Measurements from ENCODE around the gene KCTD11.
"Not testable (repeated sequence)": the region's sequence is repeated elsewhere in the genome, so short reads cannot be mapped to it uniquely, and the experiment has no call there.

Gene KCTD11

DNA sequence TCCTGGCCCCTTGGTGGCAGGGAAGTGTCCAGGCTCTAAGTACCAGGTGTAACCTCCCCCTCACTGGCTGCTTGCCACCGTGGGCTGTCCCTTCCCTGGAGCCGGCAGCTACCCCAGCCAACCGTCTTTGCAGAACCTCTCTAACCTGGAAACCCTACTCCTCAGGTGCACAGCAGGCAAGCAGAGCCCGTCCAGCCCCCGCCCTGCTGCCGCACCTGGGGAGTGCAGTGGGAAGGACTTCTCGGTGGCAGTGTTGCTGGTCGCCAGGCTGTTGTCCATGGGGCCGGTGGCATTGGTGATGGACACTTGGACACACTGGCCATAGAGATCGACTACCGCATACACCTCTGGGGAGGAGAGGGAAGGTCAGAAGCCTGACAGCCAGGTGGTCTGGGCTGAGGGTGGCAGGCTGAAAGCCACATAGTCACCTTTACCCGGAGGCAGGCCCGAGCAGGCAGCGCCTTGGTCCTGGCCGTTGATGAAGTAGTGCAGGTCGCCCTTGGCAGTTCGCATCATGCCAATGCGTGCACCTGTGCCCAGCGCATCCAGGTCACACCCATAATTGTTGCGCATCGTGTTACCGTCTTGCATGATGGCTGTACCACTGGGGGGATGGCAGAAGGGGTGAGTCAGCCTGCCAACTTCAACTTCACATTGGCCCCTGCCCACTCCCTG, 29.3 kb upstream of the KCTD11 start:
- no peak for DNase-seq (ENCODE audit: low read depth in 2 of 2)

DNA sequence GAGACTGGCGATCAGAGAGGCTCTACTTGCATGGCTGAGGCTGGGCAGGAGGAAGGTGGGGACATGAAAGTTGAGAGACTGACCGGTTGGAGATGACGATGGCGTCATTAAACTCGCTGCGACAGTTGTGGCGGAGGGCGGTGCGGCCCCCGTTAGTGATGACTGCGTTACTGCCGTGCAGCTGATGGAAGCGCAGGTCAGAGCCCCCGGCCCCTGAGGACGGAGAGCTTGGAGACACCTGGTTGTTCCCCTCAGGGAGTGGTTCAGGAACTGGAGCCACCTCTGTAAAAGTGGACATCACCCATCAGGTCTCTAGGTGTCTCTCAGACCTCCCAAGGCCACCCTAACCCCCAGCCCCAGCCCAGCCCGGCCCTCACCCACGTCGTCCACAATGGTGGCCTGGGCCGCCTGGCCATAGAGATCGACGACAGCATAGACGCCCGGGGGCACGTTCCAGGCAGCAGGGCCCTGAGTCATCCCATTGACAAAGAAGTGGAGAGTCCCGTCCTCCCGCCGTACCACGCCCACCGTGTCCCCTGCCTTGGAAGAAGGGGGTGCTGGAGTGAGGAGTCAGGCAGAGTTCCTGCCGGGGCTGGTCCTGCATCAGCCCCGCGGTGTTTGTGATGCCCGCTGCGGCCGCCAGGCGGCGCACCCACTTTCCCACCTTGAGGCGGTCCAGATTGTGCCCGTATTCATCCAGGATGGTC, 28.1 kb upstream of the KCTD11 start:
- DNase-seq (ENCODE audit: low read depth in 2 of 2) = peak; percentile 15 to 36

DNA sequence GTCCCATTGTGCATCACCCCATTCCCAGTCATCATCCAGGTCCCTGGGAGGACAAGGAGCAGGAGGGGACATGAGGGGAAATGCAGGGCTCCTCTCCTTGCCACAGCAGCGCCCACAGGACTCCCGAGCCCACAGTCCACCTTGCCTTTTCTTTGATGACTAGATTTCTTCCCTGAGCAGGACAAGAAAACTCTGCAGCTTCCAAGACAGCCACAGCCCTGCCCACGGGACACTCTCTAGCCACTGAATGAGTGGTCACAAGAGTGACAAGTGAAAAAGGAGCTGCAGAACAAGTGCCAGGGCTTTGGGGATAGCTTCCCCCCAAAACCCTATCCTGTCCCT, 27.6 kb upstream of the KCTD11 start:
- no peak for DNase-seq (ENCODE audit: low read depth in 2 of 2)

DNA sequence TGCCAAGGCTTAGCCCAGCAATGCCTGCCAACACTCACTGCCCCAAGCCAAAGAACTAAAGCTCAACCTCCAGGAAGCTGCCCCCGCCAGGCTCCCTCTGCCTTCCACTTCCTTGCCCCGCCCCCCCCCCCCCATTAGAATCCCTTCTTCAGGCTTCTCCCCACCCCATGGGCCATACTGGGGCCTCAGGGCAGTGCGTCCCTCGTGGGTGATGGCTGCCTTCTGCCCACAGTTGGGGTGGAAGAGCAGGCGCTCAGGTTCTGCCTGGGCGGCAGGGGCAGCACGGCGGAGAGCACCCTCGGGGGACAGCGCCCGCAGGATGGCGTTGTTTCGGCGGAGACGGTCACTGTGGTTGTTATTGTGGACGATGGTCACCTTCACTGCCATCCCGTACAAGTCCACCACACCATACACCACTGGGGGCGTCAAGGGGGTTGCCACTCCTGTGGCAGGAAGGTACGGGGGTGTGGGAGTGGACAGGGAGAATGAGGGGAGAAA, 26.9 kb upstream of the KCTD11 start:
- DNase-seq (ENCODE audit: low read depth in 2 of 2) = no peak

DNA sequence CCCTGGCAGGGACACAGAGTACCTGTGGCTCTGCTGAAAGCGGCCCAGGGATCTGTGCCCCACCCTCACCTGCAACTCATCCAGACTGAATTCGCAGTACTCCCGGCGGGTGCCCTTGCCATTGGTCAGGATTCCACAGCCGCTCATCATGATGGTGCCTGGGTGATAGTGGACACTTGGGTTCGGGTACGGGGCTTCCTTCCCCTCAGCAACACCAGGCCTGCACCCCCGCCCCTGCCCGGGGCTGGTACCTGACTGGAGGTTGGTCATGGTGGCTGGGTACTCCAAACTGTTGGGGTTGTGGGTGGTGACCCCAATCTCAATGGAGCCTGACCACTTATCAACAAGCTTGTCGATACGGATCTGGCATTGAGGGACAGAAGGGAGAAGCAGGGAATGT, 25.8 kb upstream of the KCTD11 start:
- no peak for DNase-seq (ENCODE audit: low read depth in 2 of 2)

DNA sequence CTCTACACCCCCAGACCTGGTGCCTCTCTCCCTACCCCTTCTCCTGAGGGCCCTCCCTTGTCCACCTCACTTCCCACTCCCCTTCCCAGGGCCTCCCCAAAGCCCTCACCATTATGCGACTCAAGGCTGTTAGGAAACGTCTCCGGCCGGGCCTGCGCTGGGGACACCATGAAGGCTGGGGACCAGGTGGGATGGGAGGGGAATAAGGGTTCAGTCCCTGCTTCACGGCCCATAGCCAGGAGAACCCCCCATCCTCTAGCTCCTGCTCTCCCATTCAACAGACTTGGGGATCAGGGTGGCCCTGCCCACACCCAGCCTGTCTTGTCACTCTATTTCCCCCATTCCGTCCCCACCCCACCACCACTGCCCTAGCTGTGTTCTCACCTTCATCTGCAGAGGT, 24.9 kb upstream of the KCTD11 start:
- no peak for DNase-seq (ENCODE audit: low read depth in 2 of 2)

DNA sequence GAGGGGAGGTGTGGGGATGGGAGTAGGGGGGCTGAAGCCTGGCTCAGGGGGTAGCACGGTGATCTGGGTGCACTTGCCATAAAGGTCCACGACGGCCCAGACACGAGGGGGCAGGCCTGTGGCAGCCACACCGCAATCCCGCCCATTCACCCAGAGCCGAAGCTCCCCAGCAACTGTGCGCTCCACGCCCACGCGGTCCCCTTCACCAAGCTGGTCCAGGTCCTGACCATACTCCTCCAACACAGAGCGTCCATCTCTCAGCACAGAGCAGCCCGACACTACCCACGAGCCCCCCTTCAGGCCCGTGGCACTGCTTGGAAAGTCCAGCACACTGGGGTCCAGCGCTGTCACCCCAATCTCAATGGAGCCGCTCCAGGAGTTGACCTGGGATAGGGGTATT, 24.5 kb upstream of the KCTD11 start:
- no peak for DNase-seq (ENCODE audit: low read depth in 2 of 2)

DNA sequence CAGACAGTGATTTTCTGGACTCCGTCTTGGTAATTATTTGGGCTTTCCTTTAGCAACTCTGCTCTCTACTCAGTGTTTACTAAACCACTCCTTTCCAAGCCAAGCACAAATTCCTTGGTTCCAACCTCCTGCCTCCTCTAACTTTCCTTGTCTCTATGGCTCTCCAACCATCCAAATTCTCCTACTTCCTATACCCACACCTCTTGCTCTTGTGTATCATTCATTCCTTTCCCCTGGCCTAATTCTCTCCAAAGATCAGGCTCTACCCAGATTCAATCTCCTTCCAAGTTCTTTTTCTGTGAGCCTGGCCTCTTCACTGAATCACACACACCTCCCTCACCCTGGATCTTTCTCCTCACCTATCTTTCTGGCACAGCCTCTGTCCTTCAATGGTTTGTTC, 24.0 kb upstream of the KCTD11 start:
- DNase-seq (ENCODE audit: low read depth in 2 of 2) = no peak

DNA sequence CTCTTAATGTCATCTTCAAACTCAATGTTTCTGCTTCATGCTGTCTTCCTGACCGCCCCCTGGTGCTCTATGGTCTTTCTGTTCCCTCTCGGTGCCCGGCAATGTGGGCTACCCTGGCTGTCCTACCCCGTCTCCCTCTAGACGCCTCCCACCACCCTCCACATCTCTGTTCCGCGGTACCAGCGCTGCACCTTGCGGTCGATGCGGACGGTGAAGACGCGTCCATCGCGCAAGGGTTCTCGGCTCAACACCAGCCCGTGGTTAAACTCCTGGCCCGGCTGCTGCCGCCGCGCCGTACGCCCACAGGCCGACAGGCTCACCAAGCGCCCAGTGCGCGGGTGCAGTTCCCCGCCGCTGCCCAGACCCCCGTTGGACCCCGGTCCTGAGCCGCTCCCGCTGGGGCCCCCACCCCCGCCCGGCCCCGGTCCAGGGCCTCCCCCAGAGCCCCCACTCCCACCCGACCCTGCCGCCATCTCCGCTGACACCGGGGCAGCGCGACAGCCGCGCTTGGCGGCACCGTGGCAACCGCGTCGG, 23.1 kb upstream of the KCTD11 start, which contains the start of gene NEURL4:
Gene NEURL4 (minus strand): TSS at position 496 of the 534 bp plus-strand sequence. CDS start 23 bp downstream, at position 473.
- DNase-seq (ENCODE audit: low read depth in 2 of 2) = no peak

DNA sequence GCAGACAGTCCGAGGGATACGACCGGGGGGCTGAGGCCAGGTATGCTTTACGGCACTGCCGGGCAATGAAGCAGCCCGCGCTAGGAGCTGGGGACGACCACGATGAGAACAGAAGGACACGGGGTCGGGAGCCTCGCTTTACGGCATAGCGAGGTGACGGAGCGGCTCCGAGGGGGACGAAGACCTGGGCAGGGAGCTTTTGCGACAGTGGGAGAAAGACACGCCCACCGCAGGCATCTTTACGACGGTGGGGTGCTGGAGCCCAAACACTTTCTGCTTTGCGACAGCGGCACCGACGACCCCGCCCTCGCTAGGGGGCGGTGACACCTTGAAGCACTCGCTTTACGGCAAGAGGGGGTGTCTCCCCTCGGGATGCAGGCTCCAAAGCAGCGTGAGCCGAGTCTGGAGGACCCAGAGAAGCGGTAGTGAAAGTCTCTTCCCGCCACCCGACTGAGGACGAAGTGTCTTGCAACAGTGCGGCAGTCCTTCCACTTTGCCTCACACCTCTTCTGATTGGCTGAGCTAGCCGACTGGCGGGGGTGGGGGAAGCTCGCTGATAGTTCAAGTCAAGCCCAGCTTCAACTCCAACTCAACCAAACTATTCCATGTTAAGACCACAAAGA, 22.5 kb upstream of the KCTD11 start:
- peak; percentile 94 for DNase-seq (ENCODE audit: low read depth in 2 of 2)

DNA sequence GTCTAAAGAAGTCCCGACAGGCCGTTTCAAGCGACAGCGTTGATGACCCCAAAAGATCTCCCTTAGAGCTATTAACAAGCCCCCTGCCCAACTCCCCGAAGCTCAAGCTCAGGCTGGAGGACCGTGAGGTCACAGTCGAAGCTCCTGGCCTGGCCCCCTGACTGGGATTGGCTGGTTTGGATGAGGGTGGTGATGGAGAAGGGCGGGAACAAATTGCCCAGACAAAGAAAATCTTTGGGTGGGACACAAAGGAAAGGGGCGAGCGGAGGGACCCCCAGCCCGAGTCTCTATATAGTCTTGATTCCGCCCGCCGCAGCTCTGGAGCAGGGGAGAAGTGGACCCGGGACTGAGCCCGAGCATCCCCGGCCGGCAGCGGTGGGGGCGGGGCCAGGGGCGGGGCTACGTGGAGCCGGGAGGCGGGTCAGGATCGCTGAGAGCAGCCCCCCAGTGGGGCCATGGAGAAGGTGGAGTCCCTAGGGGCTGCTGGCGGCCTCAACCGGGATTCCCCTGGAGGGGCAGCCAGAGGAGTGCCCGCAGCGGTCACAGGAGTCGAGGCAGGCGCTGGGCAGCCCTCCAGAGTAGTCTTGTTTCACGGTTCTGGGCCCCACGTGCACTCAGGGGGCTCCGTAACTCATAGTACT, 21.8 kb upstream of the KCTD11 start:
- peak; percentile 56 to 64 for DNase-seq (ENCODE audit: low read depth in 2 of 2)

DNA sequence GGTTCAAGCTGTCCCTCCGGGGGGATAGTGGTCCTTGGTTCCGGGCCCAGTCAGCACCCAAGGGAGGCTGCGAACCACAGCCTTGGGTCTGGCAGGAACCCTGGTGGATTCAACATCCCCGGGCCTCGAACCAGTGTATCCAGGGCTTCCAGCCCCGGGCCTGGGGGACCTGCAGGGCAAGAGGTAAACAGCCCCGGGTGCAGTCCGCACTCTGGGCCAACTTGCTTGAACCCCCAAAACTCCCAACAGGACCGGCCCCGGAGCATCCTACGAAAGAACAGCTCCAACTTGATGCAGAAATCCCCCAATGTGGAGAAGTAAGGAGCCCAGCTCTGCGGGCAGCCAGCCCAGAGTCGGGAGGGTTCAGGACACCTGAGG, 21.3 kb upstream of the KCTD11 start:
- DNase-seq (ENCODE audit: low read depth in 2 of 2) = no peak

DNA sequence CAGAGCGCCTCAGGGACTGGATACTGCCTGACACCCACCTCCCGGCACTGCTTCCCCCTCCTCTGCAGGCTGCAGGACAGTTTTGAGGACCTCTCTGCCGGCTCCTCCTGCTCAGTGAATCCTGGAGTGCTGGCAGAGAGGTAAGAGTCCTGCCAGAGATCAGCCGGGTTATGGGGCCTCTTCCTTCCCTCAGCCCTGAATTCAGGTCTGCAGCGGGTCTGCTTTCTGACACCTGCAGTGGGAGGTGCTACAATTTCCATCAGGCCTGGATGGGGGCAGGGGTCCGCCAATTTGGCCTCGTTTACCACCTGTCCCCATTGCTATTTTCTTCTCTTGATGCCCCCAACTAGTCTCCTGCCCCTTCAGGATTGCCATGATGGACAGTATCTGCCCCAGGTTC, 19.9 kb upstream of the KCTD11 start:
- DNase-seq (ENCODE audit: low read depth in 2 of 2) = no peak

DNA sequence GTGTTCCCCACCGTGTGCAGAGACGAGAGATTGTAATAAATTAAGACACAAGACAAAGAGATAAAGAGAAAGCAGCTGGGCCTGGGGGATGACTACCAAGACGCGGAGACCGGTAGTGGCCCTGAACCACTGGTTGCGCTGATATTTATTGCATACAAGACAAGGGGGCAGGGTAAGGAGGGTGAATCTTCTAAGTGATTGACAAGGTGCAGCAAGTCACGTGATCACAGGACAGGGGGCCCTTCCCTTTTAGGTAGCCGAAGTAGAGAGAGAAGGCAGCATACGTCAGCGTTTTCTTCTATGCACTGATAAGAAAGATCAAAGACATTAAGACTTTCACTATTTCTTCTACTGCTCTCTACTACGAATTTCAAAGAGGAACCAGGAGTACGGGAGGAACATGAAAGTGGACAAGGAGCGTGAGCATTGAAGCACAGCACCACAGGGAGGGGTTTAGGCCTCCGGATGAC, 19.3 kb upstream of the KCTD11 start:
- DNase-seq (ENCODE audit: low read depth in 2 of 2) = not testable (repeated sequence)

DNA sequence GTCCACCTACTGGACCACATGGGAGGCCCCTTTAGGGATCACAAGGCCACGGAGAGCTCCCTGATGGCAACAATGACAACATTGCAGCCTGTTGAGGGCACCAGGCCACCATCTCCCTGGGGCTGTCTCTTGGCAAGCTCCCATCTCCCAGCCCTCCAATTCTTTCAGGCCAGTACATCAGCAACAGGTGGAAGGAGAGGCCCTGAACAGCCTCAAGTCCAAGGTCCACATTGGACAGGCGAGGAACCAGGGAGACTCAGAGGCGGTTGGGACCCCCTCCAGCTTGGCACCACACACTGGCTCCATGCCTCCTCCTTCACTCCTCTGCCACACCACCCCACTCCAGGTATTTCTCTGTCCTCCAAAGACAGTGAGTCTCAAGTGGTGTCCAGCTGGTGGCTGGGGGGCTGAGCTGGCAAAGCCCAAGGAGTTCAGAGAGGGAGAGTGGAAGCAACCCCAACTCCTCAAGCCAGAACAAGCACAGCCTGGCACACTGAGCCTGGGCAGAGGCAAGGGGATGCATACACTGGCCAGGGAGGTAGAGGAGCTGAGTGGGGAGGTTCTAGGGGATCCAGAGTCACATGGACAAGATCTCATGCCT, 16.9 kb upstream of the KCTD11 start:
- DNase-seq (ENCODE audit: low read depth in 2 of 2) = no peak

DNA sequence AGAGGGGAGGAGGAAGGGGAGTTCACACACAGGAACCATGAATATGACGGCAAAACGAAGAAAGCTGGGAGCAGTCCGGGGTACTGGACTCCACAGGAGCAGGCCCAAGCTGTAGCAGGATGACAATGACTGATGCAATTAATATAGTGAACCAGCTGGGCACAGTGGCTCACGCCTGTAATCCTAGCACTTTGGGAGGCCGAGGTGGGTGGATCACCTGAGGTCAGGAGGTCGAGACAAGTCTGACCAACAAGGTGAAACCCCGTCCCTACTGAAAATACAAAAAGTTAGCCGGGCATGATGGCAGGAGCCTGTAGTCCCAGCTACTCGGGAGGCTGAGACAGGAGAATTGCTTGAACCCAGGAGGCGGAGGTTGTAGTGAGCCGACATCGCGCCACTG, 16.2 kb upstream of the KCTD11 start:
- not testable (repeated sequence) for DNase-seq (ENCODE audit: low read depth in 2 of 2)

DNA sequence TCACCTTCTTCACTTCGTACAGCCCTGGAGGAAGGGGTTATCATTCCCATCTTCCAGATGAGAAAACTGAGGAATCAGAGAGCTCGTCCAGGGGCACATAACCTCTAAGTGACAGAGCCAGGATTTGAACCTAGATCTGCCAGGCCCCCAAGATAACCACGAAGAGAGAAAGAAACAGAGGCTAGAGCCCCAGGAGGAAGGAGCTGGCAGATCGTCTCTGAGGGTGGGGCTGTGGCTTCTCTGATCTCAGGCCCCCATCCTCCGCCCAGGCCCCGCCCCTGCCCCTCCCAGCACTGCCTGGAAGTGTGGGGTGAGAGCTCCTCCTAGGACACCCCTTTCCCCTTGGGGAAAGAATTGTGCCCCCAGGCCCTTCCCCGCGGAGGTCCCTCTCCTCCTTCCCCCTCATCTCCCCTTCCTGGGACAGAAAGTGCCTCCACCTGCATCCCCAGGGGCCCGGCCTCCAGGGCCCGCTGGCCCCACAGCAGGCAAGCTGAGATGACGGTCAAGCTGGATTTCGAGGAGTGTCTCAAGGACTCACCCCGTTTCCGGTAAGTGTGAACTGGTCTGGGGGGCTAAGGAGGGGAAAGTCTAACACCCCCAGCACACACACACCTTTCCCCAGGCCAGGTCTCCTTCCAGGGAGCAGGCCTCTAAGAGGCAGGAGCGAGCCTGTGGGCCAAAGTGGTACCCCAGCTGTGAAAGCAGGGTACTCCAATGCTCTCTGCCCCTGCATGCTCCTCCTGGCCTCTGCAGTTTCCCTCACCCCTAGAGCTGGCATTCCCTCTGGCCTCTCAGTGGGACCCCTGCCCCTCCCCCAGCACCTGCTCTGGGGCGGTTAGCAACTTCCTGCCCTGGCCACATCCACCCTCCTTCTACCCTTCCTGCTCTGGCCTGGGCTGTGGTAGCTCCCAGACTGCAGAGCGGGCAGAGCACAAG, 15.5 kb upstream of the KCTD11 start, which contains the start of gene ACAP1:
Gene ACAP1 (plus strand): TSS at position 290 of the 936 bp plus-strand sequence. CDS start 206 bp downstream, at position 496.
- peak; percentile 61 to 77 for DNase-seq (ENCODE audit: low read depth in 2 of 2)

DNA sequence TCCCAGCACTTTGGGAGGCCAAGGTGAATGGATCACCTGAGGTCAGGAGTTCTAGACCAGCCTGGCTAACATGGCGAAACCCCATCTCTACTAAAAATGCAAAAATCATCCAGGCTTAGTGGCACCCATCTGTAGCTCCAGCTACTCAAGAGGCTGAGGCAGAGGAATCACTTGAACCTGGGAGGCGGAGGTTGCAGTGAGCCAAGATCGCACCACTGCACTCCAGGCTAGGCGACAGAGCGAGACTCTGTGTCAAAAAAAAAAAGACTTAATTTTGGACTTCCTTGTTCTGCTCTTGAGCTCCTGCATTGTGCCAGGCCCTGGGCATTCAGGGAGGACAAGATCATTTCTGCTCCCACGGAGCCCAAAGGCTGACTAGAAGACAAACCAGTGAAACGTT, 14.4 kb upstream of the KCTD11 start:
- DNase-seq (ENCODE audit: low read depth in 2 of 2) = not testable (repeated sequence)

DNA sequence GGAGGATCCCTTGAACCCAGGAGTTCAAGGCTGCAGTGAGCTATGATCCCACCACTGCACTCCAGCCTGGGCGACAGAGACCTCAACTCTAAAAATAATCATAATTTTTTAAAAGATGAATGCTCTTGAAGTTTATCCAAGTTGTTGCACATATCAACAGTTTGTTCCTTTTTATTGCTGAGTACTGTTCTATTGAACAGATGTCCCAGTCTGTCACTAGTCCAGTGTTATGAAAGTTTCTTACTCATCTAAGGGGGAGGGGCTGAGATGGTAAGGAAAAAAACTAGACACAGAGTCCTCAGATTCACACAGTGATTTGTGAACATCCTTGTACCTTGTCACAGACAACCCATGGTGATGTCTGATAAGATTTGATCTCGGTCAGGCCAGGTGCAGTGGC, 11.8 kb upstream of the KCTD11 start:
- DNase-seq (ENCODE audit: low read depth in 2 of 2) = no peak

DNA sequence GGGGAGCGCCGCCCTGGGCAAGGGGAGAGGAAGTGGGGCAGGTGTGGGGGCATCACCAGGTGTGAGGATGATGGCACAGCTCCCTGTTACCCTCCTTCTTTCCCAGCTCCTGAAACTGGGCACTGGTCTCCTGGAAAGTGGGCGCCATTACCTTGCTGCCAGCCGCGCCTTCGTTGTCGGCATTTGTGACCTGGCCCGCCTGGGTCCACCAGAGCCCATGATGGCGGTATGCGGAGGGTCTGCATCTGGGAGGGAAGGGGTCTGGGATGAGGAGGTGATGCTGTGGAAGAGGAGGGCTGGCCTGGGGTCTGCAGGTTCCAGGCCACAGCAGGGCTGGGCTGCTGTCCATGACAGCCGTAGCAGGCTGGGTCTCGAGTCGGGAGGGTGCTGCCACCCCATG, 10.1 kb upstream of the KCTD11 start:
- no peak for DNase-seq (ENCODE audit: low read depth in 2 of 2)
